ENCODE measurements around the gene UTP4.

GRCh38 chr16:69088684-69089083 is 43.8 kb upstream of the UTP4 start:
- no peak for TF ChIP-seq POLR2AphosphoS5 (IDR thresholded peaks at IDR 0.05; ENCODE audit: low read depth, low read length)
- no peak for TF ChIP-seq POLR2A (IDR thresholded peaks at IDR 0.05; ENCODE audit: low read depth, low read length)
